B cell (primary cell): Measurements from ENCODE around the gene KCNIP1. TPM values are rescaled to one million over a fixed set of nuclear protein-coding genes. Genes with fewer than 3 reads are reported as not detected.

Source experiments
- ATAC-seq: fragments of 200-7000 bp; cut with Tn5 transposase; one replicate; pipeline ENCODE4 v1.10.0; 2021; ENCODE audit warnings: low read depth, mild to moderate bottlenecking, moderate number of reproducible peaks, moderate library complexity
- CTCF ChIA-PET: fragments of 350-600 bp; sonication (Branson Sonifier 250); formaldehyde crosslinking; loops from one replicate; lab custom pipeline; 2021; ENCODE audit warnings: antibody characterized with exemption, inconsistent platforms; lab: Charles Lee
- POLR2A ChIA-PET: fragments of 350-600 bp; sonication (Branson Sonifier 250); formaldehyde crosslinking; loops from one replicate; lab custom pipeline; 2021; ENCODE audit warnings: antibody characterized with exemption; lab: Charles Lee
- DNase-seq: peaks from one replicate; pipeline ENCODE4 v3.0.0; 2013
- H2AFZ ChIP-seq: 2 replicates; pipeline ENCODE4 v1.6.1; 2012; ENCODE audit warnings: mild to moderate bottlenecking, low read depth, low read length; ENCODE audit not compliant: insufficient read depth, poor library complexity, severe bottlenecking
- H3K27ac ChIP-seq, 2 donors: 1 replicate in 1 of 2; 2 replicates in 1 of 2; pipeline ENCODE4 v1.5.1; 2012 to 2013; ENCODE audit warnings: low read length in 2 of 2, mild to moderate bottlenecking in 2 of 2, moderate library complexity in 1 of 2
- H3K27me3 ChIP-seq, 4 experiments: fragments of 200-600 bp in 1 of 4; sonication (generic) in 1 of 4; replicated peaks in 1 of 4; 1 replicate in 2 of 4; 2 replicates in 2 of 4; pipeline versions ENCODE4 v1.6.1 to v1.7.0; 2013 to 2016; ENCODE audit warnings: low read length in 3 of 4, mild to moderate bottlenecking in 2 of 4, mixed read lengths in 1 of 4, moderate library complexity in 1 of 4; ENCODE audit not compliant: insufficient read depth in 4 of 4, control insufficient read depth in 3 of 4; ENCODE audit errors: control extremely low read depth in 1 of 4
- H3K36me3 ChIP-seq, 2 experiments: replicated peaks in 1 of 2; 1 replicate in 1 of 2; 2 replicates in 1 of 2; pipeline versions ENCODE4 v1.6.1 to v1.7.1; 2013; ENCODE audit warnings: low read length in 1 of 2; ENCODE audit not compliant: insufficient read depth in 2 of 2, control insufficient read depth in 1 of 2; ENCODE audit errors: control extremely low read depth in 1 of 2, extremely low read depth in 1 of 2
- H3K4me1 ChIP-seq, 2 donors: fragments of 200-600 bp in 1 of 2; sonication (generic) in 1 of 2; 1 replicate in 1 of 2; 2 replicates in 1 of 2; pipeline versions ENCODE4 v1.5.1 to v1.6.1; 2013 to 2017; ENCODE audit warnings: low read length in 2 of 2; ENCODE audit not compliant: control insufficient read depth in 2 of 2, insufficient read depth in 2 of 2
- H3K4me2 ChIP-seq: replicated peaks from 2 replicates; pipeline ENCODE3; 2012; ENCODE audit warnings: mild to moderate bottlenecking, low read depth, low read length; ENCODE audit not compliant: poor library complexity, severe bottlenecking
- H3K4me3 ChIP-seq, 5 experiments: fragments of 200-600 bp in 1 of 5; sonication (generic) in 1 of 5; 1 replicate in 3 of 5; 2 replicates in 2 of 5; pipeline versions ENCODE4 v1.5.1 to v1.7.0; 2011 to 2016; ENCODE audit warnings: low read length in 4 of 5, mild to moderate bottlenecking in 4 of 5, low read depth in 2 of 5, control low read depth in 1 of 5, moderate library complexity in 1 of 5; ENCODE audit not compliant: insufficient read depth in 1 of 5; ENCODE audit errors: control extremely low read depth in 1 of 5, extremely low read depth in 1 of 5
- H3K79me2 ChIP-seq: fragments of 200-600 bp; sonication (generic); one replicate; pipeline ENCODE4 v1.6.0; 2016; ENCODE audit warnings: low read length; ENCODE audit not compliant: control insufficient read depth, insufficient read depth
- H3K9ac ChIP-seq: fragments of 200-600 bp; sonication (generic); 2 replicates; pipeline ENCODE4 v1.6.1; 2017; ENCODE audit warnings: mild to moderate bottlenecking, low read length, moderate library complexity
- H3K9me3 ChIP-seq, 3 donors: one replicate each; pipeline versions ENCODE4 v1.6.1 to v1.7.1; 2013; ENCODE audit warnings: low read length in 2 of 3; ENCODE audit not compliant: control insufficient read depth in 2 of 3, insufficient read depth in 1 of 3; ENCODE audit errors: control extremely low read depth in 1 of 3
- H4K20me1 ChIP-seq: 2 replicates; pipeline ENCODE4 v1.6.0; 2012; ENCODE audit warnings: mild to moderate bottlenecking, low read length; ENCODE audit not compliant: insufficient read depth, control insufficient read depth, poor library complexity, severe bottlenecking
- H3K27ac Mint-ChIP-seq: one replicate; pipeline ENCODE4 v1.8.0; 2021; ENCODE audit warnings: mixed read lengths
- H3K27me3 Mint-ChIP-seq: one replicate; pipeline ENCODE4 v1.8.0; 2021; ENCODE audit warnings: mixed read lengths
- H3K4me1 Mint-ChIP-seq: one replicate; pipeline ENCODE4 v1.8.0; 2021; ENCODE audit warnings: mixed read lengths
- H3K4me3 Mint-ChIP-seq: one replicate; pipeline ENCODE4 v1.8.0; 2021; ENCODE audit warnings: mixed read lengths
- H3K9me3 Mint-ChIP-seq: one replicate; pipeline ENCODE4 v1.8.0; 2022; ENCODE audit warnings: mixed read lengths; ENCODE audit not compliant: insufficient read depth
- EZH2 ChIP-seq: IDR thresholded peaks from 2 replicates; pipeline ENCODE4 v1.6.1; 2012; ENCODE audit warnings: borderline replicate concordance, low read depth, mild to moderate bottlenecking, moderate library complexity, low read length; ENCODE audit not compliant: insufficient read depth, poor library complexity, severe bottlenecking
- WGBS: methylation state at CpG from one replicate; pipeline ENCODE4 v1.1.5; 2013; ENCODE audit warnings: missing lambda C conversion rate; ENCODE audit not compliant: insufficient coverage; 5-methylcytosine and 5-hydroxymethylcytosine counted together
- intact Hi-C: fragments of 100-400 bp; cut with micrococcal nuclease; formaldehyde crosslinking; loops from one replicate; pipeline ENCODE4 v1.10.0; 2022
- polyA plus RNA-seq: library from polyadenylated mRNA; depleted of rRNA; stranded (reverse); fragments of >200 nt; gene quantifications from 2 replicates; pipeline ENCODE4 v1.2.3, GENCODE V29; 2012
- total RNA-seq, 2 donors: library from RNA; stranded (reverse); fragments of 120-200 nt in 1 of 2; gene quantifications; 1 replicate in 1 of 2; 2 replicates in 1 of 2; pipeline versions ENCODE4 v1.2.3 to v1.2.4, GENCODE V29; 2013 to 2022
- TF ChIP-seq, protein P1 (sequence below): fragments of 200-600 bp; IDR thresholded peaks from one replicate; pipeline ENCODE4 v1.8.0; 2022; ENCODE audit warnings: antibody characterized with exemption, mild to moderate bottlenecking

KCNIP1 gene
- total and polyA plus RNA-seq, 2 donors (not counting 1 experiment from before 2014, with no cell fraction given): not detected

DNA sequence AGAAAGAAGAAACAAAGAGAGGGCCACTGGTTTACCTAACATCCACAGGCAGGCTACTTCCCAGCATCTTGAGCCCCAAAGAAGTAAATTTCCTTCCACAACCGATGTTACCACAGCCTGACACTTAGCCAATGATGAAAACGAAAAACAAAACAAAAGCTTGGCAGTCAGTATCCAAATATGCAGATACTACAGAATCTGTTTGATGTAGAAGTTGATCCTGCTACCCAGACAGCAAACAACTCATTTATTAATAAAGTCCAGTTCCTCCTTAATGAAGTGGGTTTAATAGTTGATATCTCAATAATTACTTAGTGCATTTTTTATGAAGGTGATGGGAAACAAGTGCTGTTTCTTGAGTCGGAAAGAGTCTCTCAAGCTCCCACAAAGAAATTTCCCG lies 212.6 kb downstream of the KCNIP1 start:
- TF ChIP-seq, protein P1, sequence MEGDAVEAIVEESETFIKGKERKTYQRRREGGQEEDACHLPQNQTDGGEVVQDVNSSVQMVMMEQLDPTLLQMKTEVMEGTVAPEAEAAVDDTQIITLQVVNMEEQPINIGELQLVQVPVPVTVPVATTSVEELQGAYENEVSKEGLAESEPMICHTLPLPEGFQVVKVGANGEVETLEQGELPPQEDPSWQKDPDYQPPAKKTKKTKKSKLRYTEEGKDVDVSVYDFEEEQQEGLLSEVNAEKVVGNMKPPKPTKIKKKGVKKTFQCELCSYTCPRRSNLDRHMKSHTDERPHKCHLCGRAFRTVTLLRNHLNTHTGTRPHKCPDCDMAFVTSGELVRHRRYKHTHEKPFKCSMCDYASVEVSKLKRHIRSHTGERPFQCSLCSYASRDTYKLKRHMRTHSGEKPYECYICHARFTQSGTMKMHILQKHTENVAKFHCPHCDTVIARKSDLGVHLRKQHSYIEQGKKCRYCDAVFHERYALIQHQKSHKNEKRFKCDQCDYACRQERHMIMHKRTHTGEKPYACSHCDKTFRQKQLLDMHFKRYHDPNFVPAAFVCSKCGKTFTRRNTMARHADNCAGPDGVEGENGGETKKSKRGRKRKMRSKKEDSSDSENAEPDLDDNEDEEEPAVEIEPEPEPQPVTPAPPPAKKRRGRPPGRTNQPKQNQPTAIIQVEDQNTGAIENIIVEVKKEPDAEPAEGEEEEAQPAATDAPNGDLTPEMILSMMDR: no peak
- no peak for TF ChIP-seq EZH2
- intact Hi-C loops: no loop called here
- no peak for DNase-seq
- H3K36me3 ChIP-seq: no peaks in the 10 kb centered on the region
- peaks cover 0 to 2% (median 0%) of the 10 kb centered on the region in 3 donors for H3K9me3 ChIP-seq
- Mint-ChIP-seq H3K9me3 (no peaks in the 10 kb centered on the region), H3K27ac (no peak overlapping the region), H3K27me3 (peaks cover 11% of the 10 kb centered on the region), H3K4me1 (no peaks in the 10 kb centered on the region), H3K4me3 (no peak overlapping the region)
- no peak overlapping the region for H2AFZ ChIP-seq
- ChIA-PET CTCF (no interaction called here), POLR2A (no interaction called here)
- no peak overlapping the region for H3K4me2 ChIP-seq
- no peaks in the 10 kb centered on the region for H3K4me1 ChIP-seq
- H3K27ac ChIP-seq: no peak overlapping the region
- H3K9ac ChIP-seq: no peak overlapping the region
- no peaks in the 10 kb centered on the region for H4K20me1 ChIP-seq
- ATAC-seq: no peak
- H3K4me3 ChIP-seq: no peak overlapping the region
- WGBS: no CpG with 5 or more reads among the region's 4 CpGs
- no peaks in the 10 kb centered on the region for H3K79me2 ChIP-seq
- peaks cover 0 to 8% (median 0%) of the 10 kb centered on the region in 4 experiments for H3K27me3 ChIP-seq

DNA sequence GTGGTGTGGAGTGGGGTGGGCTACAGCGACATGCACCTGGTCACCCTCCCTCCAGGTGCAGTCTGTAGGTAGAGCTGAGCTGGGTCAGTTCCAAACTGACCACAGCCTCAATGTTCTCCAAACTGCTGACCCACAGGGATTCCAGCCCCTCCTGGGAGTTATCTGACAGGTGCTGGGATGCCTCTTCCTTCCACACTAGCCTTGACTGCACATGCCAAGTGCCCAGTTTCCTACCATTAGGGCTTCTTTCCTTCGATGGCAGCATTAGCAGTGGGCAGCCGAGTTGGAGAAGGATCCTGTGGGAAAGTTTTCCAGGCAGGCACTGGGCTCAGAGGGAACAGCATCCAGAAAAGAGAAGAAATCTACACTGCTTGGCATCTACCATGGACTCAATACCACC lies 215.7 kb downstream of the KCNIP1 start:
- Histone ChIP-seq H3K27me3 (peaks cover 0 to 5% (median 0%) of the 10 kb centered on the region in 4 experiments), H3K9ac (no peak overlapping the region), H3K4me2 (no peak overlapping the region), H2AFZ (no peak overlapping the region), H3K27ac (no peak overlapping the region), H3K36me3 (no peaks in the 10 kb centered on the region), H4K20me1 (no peaks in the 10 kb centered on the region), H3K9me3 (no peaks in the 10 kb centered on the region), H3K4me1 (no peaks in the 10 kb centered on the region), H3K4me3 (no peak overlapping the region), H3K79me2 (no peaks in the 10 kb centered on the region)
- ChIA-PET CTCF (no interaction called here), POLR2A (no interaction called here)
- intact Hi-C loops: no loop called here
- no peak overlapping the region for H3K4me3 Mint-ChIP-seq
- 80% methylated on average over 1 of the region's 3 CpGs for WGBS
- no peak overlapping the region for H3K27ac Mint-ChIP-seq
- H3K4me1 Mint-ChIP-seq: no peaks in the 10 kb centered on the region
- DNase-seq (no peak), ATAC-seq (no peak)
- peaks cover 25% of the 10 kb centered on the region for H3K27me3 Mint-ChIP-seq
- TF ChIP-seq, protein P1: no peak
- no peak for TF ChIP-seq EZH2
- no peaks in the 10 kb centered on the region for H3K9me3 Mint-ChIP-seq
